Measurements from ENCODE around the gene SKI.
"Not testable (repeated sequence)": the region's sequence is repeated elsewhere in the genome, so short reads cannot be mapped to it uniquely, and the experiment has no call there.

The SKI gene

DNA sequence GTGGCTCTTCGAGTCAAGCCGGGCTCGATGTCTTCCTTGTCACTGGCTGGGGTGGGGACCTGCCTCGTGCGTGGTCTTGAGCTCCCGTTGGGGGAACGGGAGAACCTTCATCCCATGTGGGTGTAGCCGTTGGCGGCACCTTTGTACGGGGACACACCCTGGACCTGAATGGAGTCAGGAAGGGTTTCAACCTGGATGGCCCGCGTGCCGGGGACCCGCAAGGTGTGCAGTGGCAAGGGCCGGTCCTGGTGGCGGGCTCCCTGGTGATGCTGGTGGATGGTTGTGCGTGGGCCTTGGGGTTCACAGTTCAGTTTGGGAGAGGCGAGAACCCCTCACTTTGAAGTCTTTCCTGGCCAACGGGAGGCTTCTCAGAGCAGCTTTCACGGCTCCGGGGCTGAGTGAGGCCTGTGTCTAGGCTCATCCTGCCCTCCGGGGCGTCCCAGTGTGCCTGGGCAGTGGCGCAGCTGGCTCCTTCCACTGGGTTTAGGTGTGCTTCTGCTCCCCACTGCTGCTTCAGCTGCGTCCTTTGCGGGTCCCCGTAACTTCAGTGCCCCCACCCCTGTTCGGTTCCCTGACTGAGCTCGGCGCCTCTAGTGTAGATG is 11.4 kb downstream of the SKI start:
- in situ Hi-C loops (cut with MboI; ENCODE audit: low sequenced_read_pairs): no loop called here

DNA sequence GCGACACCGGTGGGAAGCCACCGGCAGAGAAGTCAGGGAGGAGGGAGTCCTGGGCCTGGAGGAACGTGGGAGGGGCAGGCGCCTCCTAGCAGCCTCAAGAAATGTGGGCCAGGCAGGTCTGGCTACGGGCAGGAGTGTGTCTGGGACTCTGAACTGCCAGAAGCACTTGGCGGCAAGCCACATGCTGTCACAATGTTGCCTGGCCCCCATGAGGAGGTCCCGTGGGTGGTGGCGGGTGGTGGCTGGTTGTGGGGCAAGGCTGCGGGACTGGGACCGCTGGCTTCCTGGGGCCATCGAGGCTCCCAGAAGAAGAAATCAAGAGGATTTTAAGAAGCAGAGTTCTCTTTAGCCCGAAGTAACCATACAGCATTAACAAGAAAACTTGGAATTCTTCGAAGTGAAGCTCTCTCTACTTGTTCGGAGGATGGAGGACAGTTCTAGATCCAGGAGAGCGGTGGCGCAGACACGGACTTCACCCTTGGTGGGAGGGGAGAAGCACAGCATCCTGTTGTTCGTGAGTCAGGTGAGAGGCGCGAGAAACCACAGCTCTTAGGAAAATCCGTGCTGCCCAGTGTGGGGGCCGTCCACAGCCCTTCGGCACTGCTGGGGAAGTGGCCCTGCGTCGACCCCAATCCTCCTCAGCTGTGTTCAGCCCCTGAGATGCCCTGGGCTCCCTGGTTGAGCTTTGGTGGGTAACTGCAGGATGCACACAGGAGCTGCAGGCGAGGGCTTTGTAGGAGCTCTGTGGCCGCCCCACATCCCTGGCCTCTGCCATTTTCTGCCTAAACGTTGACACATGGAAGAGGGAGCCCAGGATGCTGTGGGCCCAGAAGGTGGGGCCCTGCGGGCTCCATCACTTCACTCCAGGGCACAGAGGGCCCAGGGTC is 12.4 kb downstream of the SKI start:
- in situ Hi-C loops (cut with MboI; ENCODE audit: low sequenced_read_pairs): no loop called here

DNA sequence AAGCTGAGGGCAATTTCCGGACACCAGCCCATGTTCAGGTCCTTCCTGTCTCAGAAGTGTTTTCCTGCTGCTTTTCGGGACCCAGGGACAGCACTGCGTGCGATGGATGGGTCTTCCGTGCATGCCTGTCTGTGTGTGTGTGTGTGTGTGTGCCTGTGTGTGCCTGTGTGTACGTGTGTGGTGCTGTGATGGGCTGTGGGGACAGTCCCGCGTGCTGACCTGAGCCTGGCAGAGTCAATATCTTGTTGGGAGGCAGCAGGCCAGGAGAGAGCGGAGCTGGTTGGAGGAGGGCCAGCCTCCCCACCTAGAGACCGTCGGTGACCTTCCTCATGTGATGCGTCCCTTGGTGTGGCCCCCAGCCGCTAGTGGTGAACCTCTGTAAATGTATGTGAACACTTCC is 13.7 kb downstream of the SKI start:
- in situ Hi-C loops (cut with MboI; ENCODE audit: low sequenced_read_pairs): no loop called here

GRCh38 chr1:2242814-2243725 is 15.0 kb downstream of the SKI start:
- in situ Hi-C loops (cut with MboI; ENCODE audit: low sequenced_read_pairs): no loop called here

GRCh38 chr1:2247045-2247394 is 18.9 kb downstream of the SKI start:
- in situ Hi-C loops (cut with MboI; ENCODE audit: low sequenced_read_pairs): not testable (repeated sequence)

DNA sequence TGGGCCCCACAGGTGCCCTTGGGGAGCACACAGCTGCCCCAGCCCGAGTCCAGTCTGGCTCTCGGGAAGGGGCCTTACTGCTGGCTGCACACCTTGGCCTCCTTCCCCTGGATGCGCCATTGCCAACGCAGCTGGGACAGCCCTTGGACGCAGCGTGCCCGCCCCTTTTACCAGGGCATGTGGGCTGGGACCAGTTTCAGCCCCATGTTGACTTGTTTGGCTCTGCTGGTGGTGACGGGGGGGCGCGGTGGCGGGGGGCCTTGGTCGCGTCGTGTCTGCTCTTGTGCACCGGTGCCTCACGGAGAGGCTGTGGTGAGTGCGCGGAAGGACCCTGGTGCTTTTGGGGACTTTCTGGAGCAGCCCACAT is 19.6 kb downstream of the SKI start:
- in situ Hi-C loops (cut with MboI; ENCODE audit: low sequenced_read_pairs): no loop called here

- in situ Hi-C loops (cut with MboI; ENCODE audit: low sequenced_read_pairs): no loop called here
These were observed 20.2 kb downstream of the SKI start for GRCh38 chr1:2248127-2248826.

- in situ Hi-C loops (cut with MboI; ENCODE audit: low sequenced_read_pairs): no loop called here
These were observed 20.9 kb downstream of the SKI start for GRCh38 chr1:2248854-2249558.

DNA sequence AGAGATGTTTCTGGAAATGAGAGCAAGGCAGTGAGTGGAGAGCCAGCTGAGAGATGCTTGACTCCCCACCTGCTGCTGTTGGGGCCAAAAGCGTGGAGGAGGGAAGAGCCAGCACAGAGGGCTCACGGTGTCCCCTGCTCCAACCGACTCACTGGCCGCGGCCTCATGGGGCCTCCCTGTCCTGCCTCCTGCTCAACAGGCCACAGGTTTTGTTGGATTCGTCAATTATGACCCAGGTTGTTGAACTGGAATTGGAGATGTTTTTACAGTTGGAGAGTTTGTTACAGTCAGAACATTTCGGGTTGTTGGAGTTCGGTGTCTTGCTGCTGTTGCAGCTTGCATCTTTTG is 21.4 kb downstream of the SKI start:
- in situ Hi-C loops (cut with MboI; ENCODE audit: low sequenced_read_pairs): no loop called here

- in situ Hi-C loops (cut with MboI; ENCODE audit: low sequenced_read_pairs): no loop called here
These were observed 22.7 kb downstream of the SKI start for GRCh38 chr1:2250721-2251281.

DNA sequence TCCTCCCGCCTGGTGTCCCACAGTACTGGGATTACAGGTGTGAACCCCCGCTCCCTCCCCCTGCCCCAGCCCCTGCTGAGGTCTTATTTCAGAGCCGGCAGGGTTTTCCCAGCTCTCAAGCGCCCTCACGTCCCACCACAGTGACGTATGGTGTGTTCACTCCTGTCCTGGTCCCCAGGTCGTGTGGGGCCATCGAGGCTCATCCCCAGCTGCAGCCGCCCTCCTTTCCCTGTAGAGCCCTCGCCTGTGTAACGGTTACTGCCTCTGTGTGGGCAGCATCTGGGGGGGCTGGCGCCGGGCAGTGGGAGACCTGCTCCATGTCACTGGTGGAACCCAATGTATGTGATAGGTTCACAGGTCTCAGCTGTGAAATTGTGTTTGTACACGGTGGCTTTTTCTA is 23.2 kb downstream of the SKI start:
- in situ Hi-C loops (cut with MboI; ENCODE audit: low sequenced_read_pairs): no loop called here

- in situ Hi-C loops (cut with MboI; ENCODE audit: low sequenced_read_pairs): no loop called here
These were observed 23.7 kb downstream of the SKI start for GRCh38 chr1:2251786-2252185.

GRCh38 chr1:2252423-2252822 is 24.3 kb downstream of the SKI start:
- in situ Hi-C loops (cut with MboI; ENCODE audit: low sequenced_read_pairs): no loop called here

DNA sequence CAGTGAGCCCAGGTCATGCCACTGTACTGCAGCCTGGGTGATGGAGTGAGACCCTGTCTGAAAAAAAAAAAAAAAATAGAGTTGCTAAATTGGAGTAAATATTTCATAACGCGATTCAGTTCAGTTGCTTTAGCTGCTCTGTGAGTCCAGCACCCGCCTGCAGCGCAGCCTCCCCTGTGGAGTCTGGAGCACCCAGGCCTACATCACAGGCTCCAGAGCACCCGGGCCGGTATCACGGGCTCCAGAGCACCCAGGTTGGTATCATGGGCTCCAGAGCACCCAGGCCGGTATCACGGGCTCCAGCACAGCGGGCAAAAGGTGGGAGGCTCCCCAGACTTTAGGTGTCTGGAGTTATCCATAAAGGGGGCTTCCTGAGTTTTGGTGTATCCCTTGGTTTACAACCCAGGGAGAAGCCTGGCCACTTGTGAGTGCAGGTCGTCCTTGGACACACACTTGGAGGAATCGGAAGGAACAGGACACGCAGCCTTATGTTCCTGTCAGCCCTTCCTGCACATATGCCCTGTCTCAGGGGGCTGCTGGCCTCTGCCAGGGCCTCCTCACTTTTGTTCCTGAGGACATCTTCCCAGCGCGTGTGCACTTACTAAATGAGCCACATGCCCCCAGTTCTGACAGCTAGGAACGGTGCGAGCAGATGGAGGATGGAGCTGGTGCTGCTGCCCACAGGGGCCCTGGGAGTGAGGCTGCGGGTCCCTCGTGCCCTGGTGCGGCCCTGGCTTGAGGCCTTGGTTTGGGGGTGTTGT is 25.1 kb downstream of the SKI start:
- in situ Hi-C loops (cut with MboI; ENCODE audit: low sequenced_read_pairs): no loop called here

GRCh38 chr1:2253797-2254480 is 25.8 kb downstream of the SKI start:
- in situ Hi-C loops (cut with MboI; ENCODE audit: low sequenced_read_pairs): no loop called here

- in situ Hi-C loops (cut with MboI; ENCODE audit: low sequenced_read_pairs): no loop called here
These were observed 26.9 kb downstream of the SKI start for GRCh38 chr1:2255047-2255419.

DNA sequence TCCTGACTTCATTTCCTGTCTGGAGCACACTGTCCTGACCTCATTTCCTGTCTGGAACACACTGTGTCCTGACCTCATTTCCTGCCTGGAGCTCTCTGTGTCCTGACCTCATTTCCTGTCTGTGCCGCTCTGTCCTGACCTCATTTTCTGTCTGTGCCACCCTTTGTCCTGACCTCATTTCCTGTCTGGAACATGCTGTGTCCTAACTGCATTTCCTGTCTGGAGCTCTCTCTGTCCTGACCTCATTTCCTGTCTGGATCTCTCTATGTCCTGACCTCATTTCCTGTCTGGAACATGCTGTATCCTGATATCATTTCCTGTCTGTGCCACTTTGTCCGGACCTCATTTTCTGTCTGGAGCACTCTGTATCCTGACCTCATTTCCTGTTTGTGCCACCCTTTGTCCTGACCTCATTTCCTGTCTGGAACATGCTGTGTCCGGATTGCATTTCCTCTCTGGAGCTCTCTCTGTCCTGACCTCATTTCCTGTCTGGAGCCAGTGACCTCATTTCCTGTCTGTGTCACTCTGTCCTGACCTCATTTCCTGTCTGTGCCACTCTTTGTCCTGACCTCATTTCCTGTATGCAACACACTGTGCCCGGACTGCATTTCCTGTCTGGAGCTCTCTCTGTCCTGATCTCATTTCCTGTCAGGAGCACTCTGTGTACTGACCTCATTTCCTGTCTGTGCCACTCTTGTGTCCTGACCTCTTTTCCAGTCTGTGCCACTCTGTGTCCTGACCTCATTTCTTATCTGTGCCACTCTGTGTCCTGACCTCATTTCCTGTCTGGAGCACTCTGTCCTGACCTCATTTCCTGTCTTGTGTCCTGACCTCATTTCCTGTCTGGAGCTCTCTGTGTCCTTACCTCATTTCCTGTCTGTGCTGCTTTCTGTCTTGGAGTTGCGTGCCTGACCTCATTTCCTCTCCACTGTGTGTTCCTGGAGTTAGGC is 27.6 kb downstream of the SKI start:
- in situ Hi-C loops (cut with MboI; ENCODE audit: low sequenced_read_pairs): no loop called here
